ENCODE results near the gene CRTC1.
"Not testable (repeated sequence)": the region's sequence is repeated elsewhere in the genome, so short reads cannot be mapped to it uniquely, and the experiment has no call there.

The CRTC1 gene

GRCh38 chr19:18730885-18731513, 47.5 kb downstream of the CRTC1 start:
- no peak for DNase-seq (ENCODE audit: low spot score)

GRCh38 chr19:18731562-18732008, 48.1 kb downstream of the CRTC1 start:
- DNase-seq (ENCODE audit: low spot score): no peak

GRCh38 chr19:18733196-18733647, 49.7 kb downstream of the CRTC1 start:
- DNase-seq (ENCODE audit: low spot score): no peak

GRCh38 chr19:18733762-18734332, 50.4 kb downstream of the CRTC1 start:
- not testable (repeated sequence) for DNase-seq (ENCODE audit: low spot score)

GRCh38 chr19:18735324-18735723, 51.8 kb downstream of the CRTC1 start:
- DNase-seq (ENCODE audit: low spot score): no peak

GRCh38 chr19:18735752-18736151, 52.3 kb downstream of the CRTC1 start:
- peak; percentile 32 for DNase-seq (ENCODE audit: low spot score)

- DNase-seq (ENCODE audit: low spot score): no peak
Observed at GRCh38 chr19:18736415-18737336, 53.2 kb downstream of the CRTC1 start.

GRCh38 chr19:18737337-18737953, 54.0 kb downstream of the CRTC1 start:
- DNase-seq (ENCODE audit: low spot score): no peak

GRCh38 chr19:18737954-18738351, 54.5 kb downstream of the CRTC1 start:
- no peak for DNase-seq (ENCODE audit: low spot score)

- no peak for DNase-seq (ENCODE audit: low spot score)
Observed at GRCh38 chr19:18738961-18739690, 55.6 kb downstream of the CRTC1 start.

GRCh38 chr19:18741124-18742121, 57.9 kb downstream of the CRTC1 start:
- no peak for DNase-seq (ENCODE audit: low spot score)

GRCh38 chr19:18742324-18742723, 58.8 kb downstream of the CRTC1 start:
- no peak for DNase-seq (ENCODE audit: low spot score)

GRCh38 chr19:18742838-18743783, 59.6 kb downstream of the CRTC1 start:
- no peak for DNase-seq (ENCODE audit: low spot score)

- no peak for DNase-seq (ENCODE audit: low spot score)
Observed at GRCh38 chr19:18743784-18744418, 60.4 kb downstream of the CRTC1 start.

GRCh38 chr19:18745012-18745735, 61.7 kb downstream of the CRTC1 start:
- no peak for DNase-seq (ENCODE audit: low spot score)

GRCh38 chr19:18745931-18746330, 62.5 kb downstream of the CRTC1 start:
- DNase-seq (ENCODE audit: low spot score): no peak

- no peak for DNase-seq (ENCODE audit: low spot score)
Observed at GRCh38 chr19:18746401-18747325, 63.2 kb downstream of the CRTC1 start.

Measured in globus pallidus (tissue), 1 donor.